Measurements from ENCODE around the gene LRRC14B.
"Not testable (repeated sequence)": the region's sequence is repeated elsewhere in the genome, so short reads cannot be mapped to it uniquely, and the experiment has no call there.

The LRRC14B gene

DNA sequence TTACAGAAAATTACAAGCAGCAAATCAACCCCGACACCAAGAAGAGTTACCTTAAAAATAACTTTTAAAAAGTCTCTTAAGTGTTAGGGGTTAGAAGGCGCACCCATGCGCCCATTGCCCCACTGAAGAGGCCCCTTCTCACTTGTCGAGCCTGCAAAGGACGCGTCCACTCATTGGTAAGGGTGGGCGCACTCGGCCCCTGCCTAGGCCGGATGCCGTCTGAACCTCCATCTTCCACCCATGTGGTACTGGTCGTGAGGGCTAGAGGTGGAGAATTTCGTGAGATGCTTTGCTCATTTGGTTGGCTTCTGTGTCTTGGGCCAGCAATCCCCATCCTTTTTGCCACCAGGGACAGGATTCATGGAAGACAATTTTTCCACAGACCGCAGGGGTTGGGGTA lies 27.5 kb upstream of the LRRC14B start:
- Histone ChIP-seq H3K36me3 (ENCODE audit: control insufficient read depth in 2 of 2, insufficient read depth in 1 of 2, low read length in 2 of 2) (no peaks in the 10 kb centered on the region), H3K4me1 (ENCODE audit: control insufficient read depth, insufficient read depth, low read length) (no peaks in the 10 kb centered on the region; the same call in 1 of the 2 replicates), H3K9me3 (ENCODE audit: control insufficient read depth, insufficient read depth, low read depth, low read length) (no peaks in the 10 kb centered on the region), H3K4me3 (ENCODE audit: low read depth, low read length) (no peak overlapping the region), H3K27ac (ENCODE audit: extremely low read depth, low read depth, low read length) (no peak overlapping the region)
- ChIA-PET POLR2A (no interaction called here), CTCF (no interaction called here)
- no peak for TF ChIP-seq RBAK (tag by site-specific recombination; IDR thresholded peaks at IDR 0.05)
- no peak for TF ChIP-seq ZNF776 (tag by site-specific recombination; IDR thresholded peaks at IDR 0.05; ENCODE audit: borderline replicate concordance)

DNA sequence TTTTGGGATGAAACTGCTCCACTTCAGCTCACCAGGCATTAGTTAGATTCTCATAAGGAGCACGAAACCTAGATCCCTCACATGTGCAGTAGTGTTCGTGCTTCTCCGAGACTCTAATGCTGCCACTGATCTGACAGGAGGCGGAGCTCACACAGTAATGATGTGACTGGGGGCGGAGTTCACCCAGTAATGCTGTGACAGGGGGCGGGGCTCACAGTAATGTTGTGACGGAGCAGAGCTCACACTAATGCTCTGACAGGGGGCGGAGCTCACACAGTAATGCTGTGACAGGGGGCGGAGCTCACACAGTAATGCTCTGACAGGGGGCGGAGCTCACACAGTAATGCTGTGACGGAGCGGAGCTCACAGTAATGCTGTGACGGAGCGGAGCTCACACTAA lies 27.1 kb upstream of the LRRC14B start:
- Histone ChIP-seq H3K36me3 (ENCODE audit: control insufficient read depth in 2 of 2, insufficient read depth in 1 of 2, low read length in 2 of 2) (no peaks in the 10 kb centered on the region), H3K9me3 (ENCODE audit: control insufficient read depth, insufficient read depth, low read depth, low read length) (no peaks in the 10 kb centered on the region), H3K4me3 (ENCODE audit: low read depth, low read length) (no peak overlapping the region), H3K4me1 (ENCODE audit: control insufficient read depth, insufficient read depth, low read length) (no peaks in the 10 kb centered on the region; the same call in 1 of the 2 replicates), H3K27ac (ENCODE audit: extremely low read depth, low read depth, low read length) (no peak overlapping the region)
- no peak for TF ChIP-seq ZNF146 (tag by site-specific recombination; IDR thresholded peaks at IDR 0.05)
- TF ChIP-seq ZNF791 (tag by site-specific recombination; IDR thresholded peaks at IDR 0.05), result no peak
- no peak for TF ChIP-seq KLF16 (tag by site-specific recombination; IDR thresholded peaks at IDR 0.05)
- TF ChIP-seq ZNF513 (tag by site-specific recombination; IDR thresholded peaks at IDR 0.05), result no peak
- no peak for TF ChIP-seq ZBTB48 (tag by site-specific recombination; IDR thresholded peaks at IDR 0.05)
- no peak for TF ChIP-seq SCRT2 (tag by site-specific recombination; IDR thresholded peaks at IDR 0.05)
- TF ChIP-seq ZNF157 (tag by site-specific recombination; IDR thresholded peaks at IDR 0.05), result no peak
- no peak for TF ChIP-seq ZNF121 (tag by site-specific recombination; IDR thresholded peaks at IDR 0.05)
- TF ChIP-seq ZNF529 (tag by site-specific recombination; IDR thresholded peaks at IDR 0.05; ENCODE audit: insufficient replicate concordance), result no peak
- TF ChIP-seq ZNF132 (tag by site-specific recombination; IDR thresholded peaks at IDR 0.05; ENCODE audit: borderline replicate concordance), result no peak
- TF ChIP-seq ZFP3 (tag by site-specific recombination; IDR thresholded peaks at IDR 0.05; ENCODE audit: low read depth), result no peak
- no peak for TF ChIP-seq ZNF175 (tag by site-specific recombination; IDR thresholded peaks at IDR 0.05)
- no peak for TF ChIP-seq ZNF184 (tag by site-specific recombination; IDR thresholded peaks at IDR 0.05)
- TF ChIP-seq ZNF623 (tag by site-specific recombination; IDR thresholded peaks at IDR 0.05), result no peak
- no peak for TF ChIP-seq ZNF214 (tag by site-specific recombination; IDR thresholded peaks at IDR 0.05; ENCODE audit: borderline replicate concordance)
- no peak for TF ChIP-seq TRIM28 (IDR thresholded peaks at IDR 0.05; ENCODE audit: borderline replicate concordance, low read length)
- TF ChIP-seq, protein P1, sequence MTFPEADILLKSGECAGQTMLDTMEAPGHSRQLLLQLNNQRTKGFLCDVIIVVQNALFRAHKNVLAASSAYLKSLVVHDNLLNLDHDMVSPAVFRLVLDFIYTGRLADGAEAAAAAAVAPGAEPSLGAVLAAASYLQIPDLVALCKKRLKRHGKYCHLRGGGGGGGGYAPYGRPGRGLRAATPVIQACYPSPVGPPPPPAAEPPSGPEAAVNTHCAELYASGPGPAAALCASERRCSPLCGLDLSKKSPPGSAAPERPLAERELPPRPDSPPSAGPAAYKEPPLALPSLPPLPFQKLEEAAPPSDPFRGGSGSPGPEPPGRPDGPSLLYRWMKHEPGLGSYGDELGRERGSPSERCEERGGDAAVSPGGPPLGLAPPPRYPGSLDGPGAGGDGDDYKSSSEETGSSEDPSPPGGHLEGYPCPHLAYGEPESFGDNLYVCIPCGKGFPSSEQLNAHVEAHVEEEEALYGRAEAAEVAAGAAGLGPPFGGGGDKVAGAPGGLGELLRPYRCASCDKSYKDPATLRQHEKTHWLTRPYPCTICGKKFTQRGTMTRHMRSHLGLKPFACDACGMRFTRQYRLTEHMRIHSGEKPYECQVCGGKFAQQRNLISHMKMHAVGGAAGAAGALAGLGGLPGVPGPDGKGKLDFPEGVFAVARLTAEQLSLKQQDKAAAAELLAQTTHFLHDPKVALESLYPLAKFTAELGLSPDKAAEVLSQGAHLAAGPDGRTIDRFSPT (tag by site-specific recombination; IDR thresholded peaks at IDR 0.05), result no peak
- POLR2A ChIA-PET, result no interaction called here
- CTCF ChIA-PET, result no interaction called here

DNA sequence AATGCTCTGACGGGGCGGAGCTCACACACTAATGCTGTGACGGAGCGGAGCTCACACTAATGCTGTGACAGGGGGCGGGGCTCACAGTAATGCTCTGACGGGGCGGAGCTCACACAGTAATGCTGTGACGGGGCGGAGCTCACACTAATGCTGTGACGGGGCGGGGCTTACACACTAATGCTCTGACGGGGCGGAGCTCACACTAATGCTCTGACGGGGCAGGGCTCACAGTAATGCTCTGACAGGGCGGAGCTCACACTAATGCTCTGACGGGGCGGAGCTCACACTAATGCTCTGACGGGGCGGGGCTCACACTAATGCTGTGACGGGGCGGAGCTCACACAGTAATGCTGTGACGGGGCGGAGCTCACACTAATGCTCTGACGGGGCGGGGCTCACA lies 26.5 kb upstream of the LRRC14B start:
- POLR2A ChIA-PET, result interaction anchor here (0.7 kb wide), 2 partner anchors 27 to 43 kb away, joined by 4 read pairs; no protein-coding TSS in a partner anchor
- H3K36me3 ChIP-seq (ENCODE audit: control insufficient read depth in 2 of 2, insufficient read depth in 1 of 2, low read length in 2 of 2); H3K4me3 ChIP-seq (ENCODE audit: low read depth, low read length); CTCF ChIA-PET; H3K4me1 ChIP-seq (ENCODE audit: control insufficient read depth, insufficient read depth, low read length); H3K27ac ChIP-seq (ENCODE audit: extremely low read depth, low read depth, low read length); H3K9me3 ChIP-seq (ENCODE audit: control insufficient read depth, insufficient read depth, low read depth, low read length): not testable (repeated sequence)
- TF ChIP-seq KLF1 (tag by site-specific recombination; IDR thresholded peaks at IDR 0.05) (peak; percentile 75), KLF8 (tag by site-specific recombination; IDR thresholded peaks at IDR 0.05) (peak; percentile 72; the same call in 1 of the 2 replicates)
